Activated B cell treated with CpG ODN at 0.5 μM for 24 hours (primary cell): ENCODE data around the gene ZNF462. TPM values are rescaled to one million over a fixed set of nuclear protein-coding genes. Genes with fewer than 3 reads are reported as not detected.

ENCODE experiments used
- ATAC-seq: fragments of 200-7000 bp; cut with Tn5 transposase; one replicate; pipeline ENCODE4 v1.10.0; 2021; ENCODE audit warnings: low read depth, mild to moderate bottlenecking, moderate library complexity
- CTCF ChIA-PET: fragments of 350-600 bp; sonication (Branson Sonifier 250); formaldehyde crosslinking; loops from one replicate; lab custom pipeline; 2021; ENCODE audit warnings: antibody characterized with exemption; lab: Charles Lee
- POLR2A ChIA-PET: fragments of 350-600 bp; sonication (Branson Sonifier 250); formaldehyde crosslinking; loops from one replicate; lab custom pipeline; 2021; ENCODE audit warnings: antibody characterized with exemption; lab: Charles Lee
- DNase-seq: peaks from one replicate; pipeline ENCODE4 v3.0.0; 2022
- H3K27ac Mint-ChIP-seq: one replicate; pipeline ENCODE4 v1.8.0; 2020; ENCODE audit warnings: mixed read lengths
- H3K27me3 Mint-ChIP-seq: one replicate; pipeline ENCODE4 v1.8.0; 2021; ENCODE audit warnings: mixed read lengths
- H3K36me3 Mint-ChIP-seq: one replicate; pipeline ENCODE4 v1.8.0; 2021; ENCODE audit warnings: low read depth, mixed read lengths
- H3K4me1 Mint-ChIP-seq: one replicate; pipeline ENCODE4 v1.8.0; 2021; ENCODE audit warnings: mixed read lengths
- H3K4me3 Mint-ChIP-seq: one replicate; pipeline ENCODE4 v1.8.0; 2020; ENCODE audit warnings: mild to moderate bottlenecking, mixed read lengths
- H3K9me3 Mint-ChIP-seq: one replicate; pipeline ENCODE4 v1.8.0; 2020; ENCODE audit warnings: mixed read lengths
- CTCF ChIP-seq: fragments of 200-600 bp; IDR thresholded peaks from one replicate; pipeline ENCODE4 v1.8.0; 2022; ENCODE audit warnings: antibody characterized with exemption, mild to moderate bottlenecking
- intact Hi-C: fragments of 100-400 bp; cut with micrococcal nuclease; formaldehyde crosslinking; loops from one replicate; pipeline ENCODE4 v1.15.1; 2024
- total RNA-seq: library from RNA; stranded (reverse); gene quantifications from 2 replicates; pipeline ENCODE4 v1.2.3, GENCODE V29; 2022

Gene ZNF462
- total RNA-seq, 1 donor from 2014 or later = not detected

- Mint-ChIP-seq H3K27ac (no peak overlapping the region), H3K27me3 (no peaks in the 10 kb centered on the region), H3K4me1 (no peaks in the 10 kb centered on the region), H3K4me3 (no peak overlapping the region), H3K9me3 (no peaks in the 10 kb centered on the region), H3K36me3 (no peaks in the 10 kb centered on the region)
- CTCF ChIA-PET = no interaction called here
- no peak for ATAC-seq
- DNase-seq = no peak
- intact Hi-C loops = no loop called here
- TF ChIP-seq CTCF = no peak
- POLR2A ChIA-PET = no interaction called here
These were observed 100.7 kb downstream of the ZNF462 start for GRCh38 chr9:106963684-106964083.

- intact Hi-C loops = no loop called here
- Mint-ChIP-seq H3K4me3 (no peak overlapping the region), H3K27me3 (no peaks in the 10 kb centered on the region), H3K9me3 (no peaks in the 10 kb centered on the region), H3K36me3 (no peaks in the 10 kb centered on the region), H3K4me1 (no peaks in the 10 kb centered on the region), H3K27ac (no peak overlapping the region)
- no peak for TF ChIP-seq CTCF
- CTCF ChIA-PET = no interaction called here
- ATAC-seq = no peak
- POLR2A ChIA-PET = no interaction called here
- no peak for DNase-seq
These were observed 101.4 kb downstream of the ZNF462 start for GRCh38 chr9:106964329-106964728.

GRCh38 chr9:106964822-106965525 is 102.0 kb downstream of the ZNF462 start:
- Mint-ChIP-seq H3K27me3 (no peaks in the 10 kb centered on the region), H3K4me1 (no peaks in the 10 kb centered on the region), H3K9me3 (no peaks in the 10 kb centered on the region), H3K36me3 (no peaks in the 10 kb centered on the region), H3K27ac (no peak overlapping the region), H3K4me3 (no peak overlapping the region)
- TF ChIP-seq CTCF = no peak
- ChIA-PET CTCF (no interaction called here), POLR2A (no interaction called here)
- DNase-seq = no peak
- intact Hi-C loops = no loop called here
- no peak for ATAC-seq

- no peak for DNase-seq
- ChIA-PET CTCF (no interaction called here), POLR2A (no interaction called here)
- no peaks in the 10 kb centered on the region for H3K9me3 Mint-ChIP-seq
- H3K27ac Mint-ChIP-seq = no peak overlapping the region
- H3K27me3 Mint-ChIP-seq = peaks cover 2% of the 10 kb centered on the region
- no peaks in the 10 kb centered on the region for H3K4me1 Mint-ChIP-seq
- TF ChIP-seq CTCF = no peak
- no peaks in the 10 kb centered on the region for H3K36me3 Mint-ChIP-seq
- intact Hi-C loops = no loop called here
- ATAC-seq = no peak
- no peak overlapping the region for H3K4me3 Mint-ChIP-seq
These were observed 103.5 kb downstream of the ZNF462 start for GRCh38 chr9:106966481-106966880.

GRCh38 chr9:106969696-106970095 is 106.7 kb downstream of the ZNF462 start:
- TF ChIP-seq CTCF = no peak
- ATAC-seq (no peak), DNase-seq (no peak)
- Mint-ChIP-seq H3K36me3 (no peaks in the 10 kb centered on the region), H3K27ac (no peak overlapping the region), H3K4me3 (no peak overlapping the region), H3K27me3 (peaks cover 2% of the 10 kb centered on the region), H3K9me3 (no peaks in the 10 kb centered on the region), H3K4me1 (no peaks in the 10 kb centered on the region)
- intact Hi-C loops = no loop called here
- POLR2A ChIA-PET = no interaction called here
- CTCF ChIA-PET = no interaction called here
